Stomach smooth muscle (tissue), 2 donors: ENCODE data around the gene TBC1D20.
A peak's percentile ranks its signal among the peaks of the same experiment; 100 is the strongest.

Source experiments
- H3K27ac ChIP-seq: one replicate; pipeline ENCODE4 v1.7.0; 2013; ENCODE audit warnings: mild to moderate bottlenecking, low read length, inconsistent platforms
- H3K27me3 ChIP-seq, 2 donors: one replicate each; pipeline ENCODE4 v1.7.0; 2013; ENCODE audit warnings: low read length in 2 of 2; ENCODE audit not compliant: insufficient read depth in 2 of 2, control insufficient read depth in 1 of 2
- H3K36me3 ChIP-seq, 2 donors: one replicate each; pipeline ENCODE4 v1.7.0; 2013; ENCODE audit warnings: low read length in 2 of 2; ENCODE audit not compliant: control insufficient read depth in 2 of 2, insufficient read depth in 2 of 2
- H3K4me1 ChIP-seq: one replicate; pipeline ENCODE4 v1.7.0; 2013; ENCODE audit warnings: low read length; ENCODE audit not compliant: control insufficient read depth, insufficient read depth
- H3K4me3 ChIP-seq, 2 donors: one replicate each; pipeline ENCODE4 v1.7.0; 2013; ENCODE audit warnings: low read length in 2 of 2
- H3K9ac ChIP-seq, 2 donors: one replicate each; pipeline ENCODE4 v1.7.0; 2013; ENCODE audit warnings: low read length in 2 of 2, mild to moderate bottlenecking in 1 of 2
- H3K9me3 ChIP-seq, 2 donors: one replicate each; pipeline ENCODE4 v1.7.0; 2013; ENCODE audit warnings: low read length in 2 of 2; ENCODE audit not compliant: control insufficient read depth in 2 of 2
- donor health status: healthy.
- donor health status: Pancreatic carcinoma.

Gene TBC1D20

DNA sequence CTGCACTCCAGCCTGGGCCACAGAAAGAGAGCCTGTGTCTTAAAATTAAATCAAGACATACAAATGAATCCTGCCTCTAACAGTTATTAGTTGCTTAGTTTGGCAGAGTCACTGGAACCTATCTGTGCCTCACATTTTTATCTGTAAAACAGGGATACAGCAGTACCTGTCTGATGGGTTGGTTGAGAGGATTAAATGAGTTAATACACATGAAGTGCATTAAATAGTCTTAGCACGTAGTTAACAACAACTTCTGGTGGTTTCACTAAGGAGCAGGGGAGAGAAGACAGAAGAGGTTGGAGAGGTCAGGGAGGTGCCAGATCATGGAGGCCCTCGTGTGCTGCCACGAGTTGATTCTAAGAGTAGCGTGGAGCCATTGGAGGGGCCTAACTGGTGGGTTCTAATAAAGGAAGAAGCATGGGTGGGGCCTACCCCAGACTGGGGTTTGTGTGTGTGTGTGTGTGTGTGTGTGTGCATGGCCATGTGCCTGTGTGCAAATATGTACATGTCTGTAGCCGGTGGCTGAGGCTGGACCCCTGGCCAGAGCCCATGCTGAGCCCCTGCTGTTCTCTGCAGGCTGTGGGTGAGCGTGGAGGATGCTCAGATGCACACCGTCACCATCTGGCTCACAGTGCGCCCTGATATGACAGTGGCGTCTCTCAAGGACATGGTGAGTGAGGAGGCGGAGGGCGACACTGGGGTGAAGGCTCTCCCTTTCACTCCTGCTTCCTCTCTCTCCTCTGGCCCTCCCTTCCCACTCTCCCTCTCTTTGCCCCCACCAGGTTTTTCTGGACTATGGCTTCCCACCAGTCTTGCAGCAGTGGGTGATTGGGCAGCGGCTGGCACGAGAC, 45.2 kb downstream of the TBC1D20 start:
- no peaks in the 10 kb centered on the region for H3K4me1 ChIP-seq
- H3K9ac ChIP-seq, result no peak overlapping the region
- no peak overlapping the region for H3K27ac ChIP-seq
- no peaks in the 10 kb centered on the region for H3K27me3 ChIP-seq
- no peaks in the 10 kb centered on the region for H3K9me3 ChIP-seq
- H3K4me3 ChIP-seq, result no peak overlapping the region
- peaks cover 26 to 28% of the 10 kb centered on the region in 2 donors for H3K36me3 ChIP-seq

DNA sequence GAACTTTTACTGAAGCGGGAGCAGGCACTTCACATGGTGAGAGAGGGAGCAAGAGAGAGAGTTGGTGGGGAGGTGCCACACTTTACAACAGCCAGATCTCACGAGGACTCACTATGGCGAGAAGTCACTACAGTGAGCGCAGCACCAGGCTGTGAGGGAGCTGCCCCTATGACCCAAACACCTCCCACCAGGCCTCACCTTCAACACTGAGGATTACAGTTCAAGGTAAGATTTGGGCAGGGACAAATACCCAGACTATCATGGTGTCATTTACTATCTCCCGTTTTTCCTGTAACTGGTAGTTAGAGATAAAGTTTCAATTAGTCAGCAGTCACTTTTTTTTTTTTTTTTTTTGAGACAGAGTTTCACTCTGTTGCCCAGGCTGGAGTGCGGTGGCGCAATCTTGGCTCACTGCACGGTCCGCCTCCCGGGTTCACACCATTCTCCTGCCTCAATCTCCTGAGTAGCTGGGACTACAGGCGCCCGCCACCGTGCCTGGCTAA, 46.5 kb downstream of the TBC1D20 start:
- no peak overlapping the region for H3K9ac ChIP-seq
- no peaks in the 10 kb centered on the region for H3K27me3 ChIP-seq
- no peaks in the 10 kb centered on the region for H3K9me3 ChIP-seq
- no peak overlapping the region for H3K27ac ChIP-seq
- no peaks in the 10 kb centered on the region for H3K4me1 ChIP-seq
- H3K4me3 ChIP-seq, result no peak overlapping the region
- H3K36me3 ChIP-seq, result peaks cover 19 to 23% of the 10 kb centered on the region in 2 donors

GRCh38 chr20:414161-414560, 48.2 kb downstream of the TBC1D20 start:
- H3K9me3 ChIP-seq, result no peaks in the 10 kb centered on the region
- no peak overlapping the region for H3K27ac ChIP-seq
- no peak overlapping the region for H3K9ac ChIP-seq
- peaks cover 16 to 21% of the 10 kb centered on the region in 2 donors for H3K36me3 ChIP-seq
- no peak overlapping the region for H3K4me3 ChIP-seq
- no peaks in the 10 kb centered on the region for H3K27me3 ChIP-seq
- peaks cover 12% of the 10 kb centered on the region for H3K4me1 ChIP-seq

GRCh38 chr20:412081-412480, 50.3 kb downstream of the TBC1D20 start:
- Histone ChIP-seq H3K27me3 (no peaks in the 10 kb centered on the region), H3K9me3 (no peaks in the 10 kb centered on the region), H3K36me3 (peaks cover 10 to 19% of the 10 kb centered on the region in 2 donors), H3K27ac (no peak overlapping the region), H3K9ac (no peak overlapping the region), H3K4me1 (peaks cover 23% of the 10 kb centered on the region), H3K4me3 (no peak overlapping the region)

DNA sequence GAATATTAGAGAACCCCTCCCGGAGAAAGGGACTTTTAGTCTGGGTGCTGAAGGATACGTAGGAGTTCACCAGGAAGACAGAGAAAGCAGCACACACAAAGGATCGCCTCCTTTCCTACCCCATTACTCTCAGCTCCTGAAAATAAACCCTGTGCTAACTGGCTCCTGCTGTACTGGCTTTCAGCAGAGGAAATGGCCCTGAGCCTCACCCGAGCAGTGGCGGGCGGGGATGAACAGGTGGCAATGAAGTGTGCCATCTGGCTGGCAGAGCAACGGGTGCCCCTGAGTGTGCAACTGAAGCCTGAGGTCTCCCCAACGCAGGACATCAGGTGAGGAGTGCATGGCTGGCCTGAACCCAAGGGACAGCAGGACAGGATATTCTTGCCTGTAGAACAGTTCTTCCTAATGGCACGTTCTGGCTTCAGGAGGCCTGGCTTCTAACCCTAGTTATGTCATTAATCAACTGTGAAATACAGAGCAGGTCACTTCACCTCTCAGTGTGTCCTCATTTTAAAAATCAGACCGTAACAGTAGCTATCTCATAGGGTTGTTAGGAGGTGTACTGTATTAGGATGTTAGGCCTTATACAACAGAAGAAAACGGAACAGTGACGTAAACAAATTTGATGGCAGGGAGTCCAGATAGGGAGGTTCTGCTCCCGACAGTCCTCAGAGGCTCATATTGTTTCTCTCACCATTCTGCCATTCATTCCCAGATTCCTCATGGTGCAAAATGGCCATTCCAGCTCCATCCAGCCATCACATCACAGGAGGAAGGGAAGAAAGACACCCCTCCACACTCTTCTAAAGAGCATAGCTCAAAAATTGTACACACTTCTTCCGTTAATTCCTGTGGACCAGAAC, 52.4 kb downstream of the TBC1D20 start:
- Histone ChIP-seq H3K9ac (peak overlapping the region in 1 of 2 donors; percentile 5), H3K27me3 (no peaks in the 10 kb centered on the region), H3K36me3 (peaks cover 7 to 11% of the 10 kb centered on the region in 2 donors), H3K4me3 (peak overlapping the region; percentile 19 to 97), H3K4me1 (peaks cover 25% of the 10 kb centered on the region), H3K27ac (no peak overlapping the region), H3K9me3 (no peaks in the 10 kb centered on the region)

DNA sequence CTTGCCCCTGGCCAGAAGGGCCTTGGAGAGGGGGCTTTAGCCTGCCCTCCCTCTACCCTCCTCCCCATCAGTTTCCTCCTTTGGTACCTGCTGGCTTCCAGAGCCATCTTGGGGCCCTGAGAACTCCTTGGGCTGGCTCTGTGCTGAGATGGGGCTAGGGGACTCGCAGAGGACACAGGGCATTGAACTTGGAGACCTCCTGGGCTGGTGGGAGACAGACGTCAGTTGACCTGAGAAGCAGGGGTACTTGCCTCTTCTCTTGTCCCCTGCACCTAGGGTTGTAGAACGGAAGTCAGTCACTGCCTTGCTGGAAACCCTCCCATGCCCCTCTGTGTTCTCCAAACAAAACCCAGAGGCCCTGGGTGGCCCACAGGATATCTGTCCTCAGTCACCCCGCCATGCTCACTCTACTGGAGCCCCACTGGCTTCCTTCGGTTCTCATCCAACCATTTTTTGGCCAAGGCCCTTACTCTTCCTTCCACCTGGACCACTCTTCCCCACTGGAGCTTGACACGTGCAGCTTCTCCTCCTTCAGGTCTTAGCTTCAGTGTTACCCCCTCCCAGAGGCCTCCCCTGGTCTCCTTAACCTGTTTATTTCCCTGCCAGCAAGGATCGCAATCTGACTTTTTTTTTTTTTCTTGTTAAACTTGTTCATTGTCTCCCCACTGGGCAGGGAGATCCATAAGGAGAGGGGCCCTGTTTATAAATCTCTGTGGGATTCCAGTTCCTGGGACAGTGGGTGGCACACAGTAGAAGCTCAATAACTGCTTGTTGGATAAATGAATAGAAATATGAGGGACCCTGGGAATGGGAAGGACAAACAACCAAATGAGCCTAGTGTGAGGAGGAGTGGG, 53.3 kb downstream of the TBC1D20 start:
- no peaks in the 10 kb centered on the region for H3K9me3 ChIP-seq
- peak overlapping the region; percentile 84 to 97 for H3K4me3 ChIP-seq
- H3K4me1 ChIP-seq, result peaks cover 25% of the 10 kb centered on the region
- peak overlapping the region; percentile 87 to 96 for H3K9ac ChIP-seq
- peak overlapping the region; percentile 82 for H3K27ac ChIP-seq
- H3K27me3 ChIP-seq, result no peaks in the 10 kb centered on the region
- peaks cover 7 to 11% of the 10 kb centered on the region in 2 donors for H3K36me3 ChIP-seq

- H3K36me3 ChIP-seq, result peaks cover 7 to 11% of the 10 kb centered on the region in 2 donors
- H3K4me3 ChIP-seq, result peak within 1 kb of the TSS; percentile 84 to 97
- peak within 1 kb of the TSS; percentile 87 to 96 for H3K9ac ChIP-seq
- H3K27ac ChIP-seq, result peak within 1 kb of the TSS; percentile 82
- no peaks in the 10 kb centered on the region for H3K9me3 ChIP-seq
- no peaks in the 10 kb centered on the region for H3K27me3 ChIP-seq
- H3K4me1 ChIP-seq, result peaks cover 25% of the 10 kb centered on the region
Observed at GRCh38 chr20:407953-408842, 54.1 kb downstream of the TBC1D20 start, which contains the start of gene RBCK1. RBCK1 (plus strand) TSS chr20:408299; CDS start chr20:408758, 459 bp downstream.

DNA sequence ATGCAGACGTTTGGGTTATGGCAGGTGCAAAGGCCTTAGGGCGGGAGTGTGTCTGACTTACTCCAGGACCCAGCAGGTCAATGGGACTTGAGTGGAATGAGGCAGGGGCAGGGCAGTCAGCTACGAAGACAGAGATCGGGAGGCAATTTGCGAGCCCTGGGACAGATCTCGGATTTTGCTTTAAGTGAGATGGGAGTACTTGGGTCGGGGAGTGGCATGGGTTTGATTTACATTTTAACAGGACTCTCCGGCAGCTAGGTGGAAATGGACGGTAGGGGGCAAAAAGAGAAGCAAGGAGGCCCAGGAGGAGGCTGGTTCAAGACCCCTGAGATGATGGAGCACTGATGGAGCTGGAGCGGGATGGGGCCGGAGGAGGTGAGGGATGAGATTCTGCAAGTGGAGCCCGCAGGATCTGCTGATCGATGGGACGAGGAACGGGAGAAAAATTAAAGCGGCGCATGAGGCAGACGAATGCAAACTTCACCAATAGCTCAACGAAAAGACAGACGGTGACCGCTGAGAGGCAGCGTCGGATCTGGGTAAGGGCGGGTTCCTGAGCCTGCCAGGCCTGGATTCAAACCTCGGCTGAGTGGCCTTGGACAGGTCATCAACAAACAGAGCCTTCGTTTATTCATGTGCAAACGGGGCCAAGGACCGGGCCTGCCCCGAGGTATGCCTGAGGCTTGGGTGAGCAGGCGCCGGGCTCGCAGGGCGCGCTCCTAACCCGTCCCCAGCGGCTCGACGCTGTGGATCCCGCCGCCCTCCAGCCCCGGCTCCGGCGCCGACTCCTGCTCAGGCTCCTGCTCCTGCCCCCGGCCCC, 55.0 kb downstream of the TBC1D20 start:
- Histone ChIP-seq H3K4me3 (peak overlapping the region; percentile 78 to 81), H3K36me3 (peaks cover 7 to 11% of the 10 kb centered on the region in 2 donors), H3K27ac (peak overlapping the region; percentile 60), H3K9ac (peak overlapping the region; percentile 69), H3K27me3 (no peaks in the 10 kb centered on the region), H3K9me3 (no peaks in the 10 kb centered on the region), H3K4me1 (peaks cover 25% of the 10 kb centered on the region)
